Right ventricle myocardium inferior (tissue), 1 donor: Measurements from ENCODE around the gene ACACB. TPM values are rescaled to one million over a fixed set of nuclear protein-coding genes. Genes with fewer than 3 reads are reported as not detected.
A peak's percentile ranks its signal among the peaks of the same experiment; 100 is the strongest.

Experiments used
- ATAC-seq: fragments of 200-7000 bp; cut with Tn5 transposase; one replicate; pipeline ENCODE4 v1.9.1; 2020; ENCODE audit warnings: mild to moderate bottlenecking, moderate library complexity
- DNase-seq: peaks from one replicate; pipeline ENCODE4 v3.0.0; 2021; ENCODE audit errors: missing footprints
- intact Hi-C: fragments of 100-400 bp; cut with DNase I; formaldehyde crosslinking; loops from one replicate; pipeline ENCODE4 v1.11.0; 2022
- total RNA-seq: library from RNA; stranded (reverse); fragmentation: NEBNext Ultra II Directional; extraction: Animal tissue kit (Norgen Biotek cat#: 25700); gene quantifications from one replicate; pipeline ENCODE4 v1.2.1, GENCODE V29; 2021
- donor health status: DM: no; HTN: yes; CAD: no; lungs with severe emphysema.

Gene ACACB
- total RNA-seq, 1 donor from 2014 or later = 150 TPM

GRCh38 chr12:109258607-109259544 lies 142.5 kb downstream of the ACACB start:
- no peak for ATAC-seq

GRCh38 chr12:109259545-109259895 lies 143.1 kb downstream of the ACACB start:
- intact Hi-C loops = loop anchor here (1.0 to 10.0 kb wide), 2 partner anchors 55 to 122 kb away; no protein-coding TSS in a partner anchor
- ATAC-seq = no peak
- DNase-seq = no peak

More at GRCh38 chr12:109258607-109259544, 142.5 kb downstream of the ACACB start:
- intact Hi-C loops = loop anchor here (1.0 to 10.0 kb wide), 2 partner anchors 54 to 122 kb away; no protein-coding TSS in a partner anchor
- no peak for DNase-seq

- intact Hi-C loops = no loop called here
- ATAC-seq (no peak), DNase-seq (no peak)
Measured at GRCh38 chr12:109261087-109261486, 144.7 kb downstream of the ACACB start.

- intact Hi-C loops = no loop called here
- DNase-seq (no peak), ATAC-seq (no peak)
Measured at GRCh38 chr12:109261939-109262338, 145.6 kb downstream of the ACACB start.

GRCh38 chr12:109263439-109263838 lies 147.1 kb downstream of the ACACB start:
- intact Hi-C loops = no loop called here
- DNase-seq (no peak), ATAC-seq (no peak)

- no peak for DNase-seq
- intact Hi-C loops = no loop called here
- peak; percentile 49 for ATAC-seq
Measured at GRCh38 chr12:109264095-109264942, 147.9 kb downstream of the ACACB start.

GRCh38 chr12:109264943-109265650 lies 148.7 kb downstream of the ACACB start:
- intact Hi-C loops = loop anchor here (1.0 kb wide), 1 partner anchor 120 kb away; no protein-coding TSS in a partner anchor
- no peak for ATAC-seq
- no peak for DNase-seq

GRCh38 chr12:109266106-109266879 lies 149.9 kb downstream of the ACACB start:
- intact Hi-C loops = no loop called here
- DNase-seq (no peak), ATAC-seq (no peak)

GRCh38 chr12:109267361-109267760 lies 151.0 kb downstream of the ACACB start:
- no peak for DNase-seq
- ATAC-seq = no peak
- intact Hi-C loops = no loop called here

- intact Hi-C loops = no loop called here
- no peak for ATAC-seq
- no peak for DNase-seq
Measured at GRCh38 chr12:109268896-109269295, 152.5 kb downstream of the ACACB start.

- ATAC-seq (peak; percentile 9), DNase-seq (no peak)
- intact Hi-C loops = no loop called here
Measured at GRCh38 chr12:109269428-109269827, 153.0 kb downstream of the ACACB start.

GRCh38 chr12:109270494-109270893 lies 154.1 kb downstream of the ACACB start:
- ATAC-seq (no peak), DNase-seq (no peak)
- intact Hi-C loops = no loop called here

- ATAC-seq = no peak
- intact Hi-C loops = no loop called here
Measured at GRCh38 chr12:109271418-109271817, 155.0 kb downstream of the ACACB start.

GRCh38 chr12:109273354-109273753 lies 157.0 kb downstream of the ACACB start:
- intact Hi-C loops = no loop called here
- no peak for ATAC-seq

More at GRCh38 chr12:109271418-109271817, 155.0 kb downstream of the ACACB start:
- no peak for DNase-seq

GRCh38 chr12:109274381-109274780 lies 158.0 kb downstream of the ACACB start:
- no peak for ATAC-seq
- no peak for DNase-seq
- intact Hi-C loops = no loop called here

More at GRCh38 chr12:109273354-109273753, 157.0 kb downstream of the ACACB start:
- DNase-seq = no peak

- DNase-seq (no peak), ATAC-seq (no peak)
- intact Hi-C loops = no loop called here
Measured at GRCh38 chr12:109275173-109275572, 158.8 kb downstream of the ACACB start.

GRCh38 chr12:109276160-109276559 lies 159.8 kb downstream of the ACACB start:
- intact Hi-C loops = no loop called here
- ATAC-seq (no peak), DNase-seq (no peak)

- intact Hi-C loops = no loop called here
- DNase-seq (no peak), ATAC-seq (no peak)
Measured at GRCh38 chr12:109277255-109277898, 161.0 kb downstream of the ACACB start.
